Cortex of kidney (tissue), 1 donor: ENCODE results near the gene C1orf216.
A peak's percentile ranks its signal among the peaks of the same experiment; 100 is the strongest.
"Not testable (repeated sequence)": the region's sequence is repeated elsewhere in the genome, so short reads cannot be mapped to it uniquely, and the experiment has no call there.

Source experiments
- DNase-seq: peaks from one replicate; lab custom pipeline; 2025; lab: John Stamatoyannopoulos, UW

Gene C1orf216, protein sequence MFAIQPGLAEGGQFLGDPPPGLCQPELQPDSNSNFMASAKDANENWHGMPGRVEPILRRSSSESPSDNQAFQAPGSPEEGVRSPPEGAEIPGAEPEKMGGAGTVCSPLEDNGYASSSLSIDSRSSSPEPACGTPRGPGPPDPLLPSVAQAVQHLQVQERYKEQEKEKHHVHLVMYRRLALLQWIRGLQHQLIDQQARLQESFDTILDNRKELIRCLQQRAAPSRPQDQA

DNA sequence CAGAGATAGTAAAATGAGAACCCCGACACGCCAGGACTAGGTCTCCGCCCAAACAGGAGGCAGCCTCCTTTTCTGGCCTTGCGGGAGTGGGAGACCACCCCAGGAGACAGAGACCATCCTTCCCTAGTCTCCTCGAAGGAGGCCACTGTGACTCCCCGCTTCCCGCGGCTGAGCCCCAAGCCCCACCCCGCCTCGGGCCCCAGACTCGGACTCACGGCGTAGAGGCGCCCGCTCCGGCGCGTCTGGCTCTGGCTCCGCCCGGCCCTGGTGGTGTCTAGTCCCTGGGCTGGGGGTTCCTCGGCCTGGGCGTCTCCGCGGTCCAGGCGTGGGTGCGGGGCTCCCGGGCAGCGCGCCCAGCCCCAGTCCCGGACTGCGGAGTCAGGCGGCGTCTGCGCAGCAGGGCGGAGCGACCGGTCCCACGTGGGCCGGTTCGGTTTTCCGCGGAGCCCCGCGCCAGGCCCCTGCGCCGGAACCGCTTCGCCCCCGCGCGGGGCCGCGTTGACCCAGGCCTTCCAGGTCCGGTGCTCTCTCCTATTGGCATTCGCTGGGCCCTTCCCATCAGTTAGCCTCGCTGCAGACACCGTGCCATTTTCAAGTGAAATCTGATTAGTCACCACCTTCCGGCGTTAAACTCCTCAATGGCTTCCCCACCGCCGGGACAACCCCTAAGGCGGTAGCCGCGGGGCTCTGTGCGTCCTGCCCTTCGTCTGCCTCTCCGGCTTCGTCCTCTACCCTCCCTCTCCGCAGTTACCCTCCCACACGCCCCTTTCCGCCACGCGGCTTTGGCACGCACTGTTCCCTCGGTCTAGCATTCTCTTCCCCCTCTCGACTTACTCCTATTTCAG is at the start of gene C1orf216:
C1orf216 (minus strand) TSS at position 393 of the 845 bp plus-strand sequence. CDS start 2,563 bp downstream, outside the sequence.
- peak; percentile 27 for DNase-seq

DNA sequence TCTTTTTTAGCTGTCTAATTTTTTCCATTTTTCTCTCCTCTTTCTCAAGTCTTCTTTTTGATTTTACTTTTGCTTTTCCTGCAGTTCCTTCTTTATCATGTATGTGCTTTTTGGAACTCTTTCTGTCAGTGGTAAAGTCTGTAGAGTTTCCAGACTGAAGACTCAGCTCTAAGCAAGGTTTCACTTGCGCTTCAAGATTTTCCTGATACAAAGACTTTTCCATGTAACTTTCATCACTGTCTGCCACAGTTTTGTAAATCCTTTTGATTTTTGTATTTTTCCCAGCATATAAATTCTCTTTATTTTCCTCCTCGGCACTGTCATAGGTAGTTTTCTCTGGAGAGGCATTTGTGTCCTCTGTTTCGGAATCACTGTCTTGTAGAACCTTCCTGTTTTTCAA is 45.6 kb upstream of the C1orf216 start:
- DNase-seq: no peak

DNA sequence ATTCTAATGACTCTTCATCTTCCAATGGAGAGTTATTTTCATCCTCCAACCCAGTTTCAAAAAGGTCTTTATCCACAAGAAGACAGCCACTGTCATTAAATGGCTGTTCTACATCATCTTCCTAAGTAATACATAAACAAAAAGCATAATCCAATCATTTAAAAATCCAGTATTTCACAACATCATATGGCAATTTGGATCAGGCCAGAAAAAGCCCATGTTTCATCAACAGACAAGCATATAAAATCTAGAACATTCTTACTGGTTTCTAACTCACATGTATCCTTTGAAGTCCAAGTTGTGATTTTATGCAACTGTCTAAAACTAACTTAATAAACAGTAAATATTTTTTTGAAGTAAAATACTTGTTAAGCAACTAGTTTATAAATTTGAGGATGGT is 44.5 kb upstream of the C1orf216 start:
- no peak for DNase-seq

DNA sequence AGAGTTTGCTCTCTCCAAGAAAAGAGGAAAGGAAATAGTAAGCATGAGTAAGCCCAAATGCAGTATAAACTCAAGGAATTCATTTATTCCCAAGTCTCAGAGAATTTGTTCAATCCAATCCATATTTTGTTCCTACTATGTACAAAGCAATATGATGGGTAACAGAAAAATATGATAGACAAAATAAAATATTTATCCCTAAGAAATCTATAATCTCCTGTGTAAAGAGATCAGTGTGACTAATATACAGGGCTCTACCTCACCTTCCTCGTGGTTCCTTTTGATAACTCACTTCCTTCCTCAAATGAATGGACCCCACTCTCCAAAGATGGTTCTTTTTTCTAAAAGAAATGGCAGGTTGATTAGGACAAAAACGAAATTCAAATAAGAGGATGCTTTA is 43.5 kb upstream of the C1orf216 start:
- no peak for DNase-seq

DNA sequence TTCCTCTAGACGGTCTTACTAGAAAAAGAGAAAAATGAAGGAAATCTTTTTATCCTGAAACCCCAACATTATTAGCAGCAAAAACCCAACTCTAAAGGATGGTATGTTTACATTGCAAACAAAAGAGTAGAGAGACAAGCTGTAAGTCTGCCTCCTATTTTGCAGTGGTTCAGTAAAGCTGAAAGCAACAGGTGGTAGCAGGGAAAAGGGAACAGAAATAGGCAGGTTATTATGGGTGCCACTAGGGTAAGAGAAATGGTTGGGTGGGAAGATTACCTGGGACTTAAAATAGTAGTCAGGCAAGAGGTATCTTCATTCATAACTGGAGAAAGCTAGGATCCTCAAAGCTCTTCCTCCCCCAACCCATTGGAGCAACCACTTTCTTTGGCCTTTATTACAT is 37.4 kb upstream of the C1orf216 start:
- DNase-seq: no peak

DNA sequence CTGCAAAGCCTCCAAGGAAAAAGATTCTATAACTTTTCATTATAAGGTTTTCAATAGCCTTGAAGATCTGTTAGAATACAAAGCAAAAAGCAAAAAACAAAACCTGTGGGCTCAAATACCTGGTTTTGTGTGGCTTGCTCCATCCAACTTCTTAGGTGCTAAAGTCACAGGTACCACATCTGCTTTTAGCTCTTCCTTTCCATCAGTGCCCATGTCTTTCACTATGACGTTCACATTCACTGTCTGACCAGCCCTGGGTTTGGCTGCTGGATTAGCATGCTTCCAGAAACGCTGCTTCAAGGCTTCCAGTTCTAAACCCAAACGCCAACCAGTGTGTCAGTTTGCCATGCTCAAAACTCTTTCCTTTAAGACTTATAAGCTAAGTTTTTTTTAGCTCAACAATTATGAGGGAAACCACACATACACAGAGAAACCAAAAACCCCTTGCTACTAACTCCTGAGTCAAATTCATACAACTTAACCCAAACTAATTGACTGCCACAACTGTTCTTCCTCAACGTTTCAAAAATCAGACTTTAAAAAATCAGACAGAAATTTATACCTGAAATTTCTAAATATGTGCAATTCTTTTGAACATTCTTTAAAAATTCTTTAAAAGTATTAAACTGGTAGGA is 35.1 kb upstream of the C1orf216 start:
- no peak for DNase-seq

DNA sequence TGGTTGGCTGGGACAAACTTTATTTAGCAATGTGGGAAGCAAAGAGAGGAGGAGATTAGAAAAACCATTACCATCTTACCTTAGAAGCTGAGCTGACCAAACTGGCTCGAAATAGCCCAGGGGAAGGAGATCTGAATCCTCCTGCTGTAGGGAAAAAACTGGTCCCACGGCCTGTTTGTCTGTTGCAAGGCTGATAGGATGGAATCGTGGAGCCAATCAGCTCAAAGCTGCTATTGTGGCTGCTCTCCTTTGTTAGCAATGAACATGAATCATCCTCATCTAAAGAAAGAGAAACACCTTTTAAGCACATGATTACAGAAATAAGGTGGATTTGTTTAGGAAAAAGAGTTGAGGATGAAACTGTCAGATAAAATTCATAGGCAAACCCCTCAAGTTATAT is 29.6 kb upstream of the C1orf216 start:
- DNase-seq: no peak

DNA sequence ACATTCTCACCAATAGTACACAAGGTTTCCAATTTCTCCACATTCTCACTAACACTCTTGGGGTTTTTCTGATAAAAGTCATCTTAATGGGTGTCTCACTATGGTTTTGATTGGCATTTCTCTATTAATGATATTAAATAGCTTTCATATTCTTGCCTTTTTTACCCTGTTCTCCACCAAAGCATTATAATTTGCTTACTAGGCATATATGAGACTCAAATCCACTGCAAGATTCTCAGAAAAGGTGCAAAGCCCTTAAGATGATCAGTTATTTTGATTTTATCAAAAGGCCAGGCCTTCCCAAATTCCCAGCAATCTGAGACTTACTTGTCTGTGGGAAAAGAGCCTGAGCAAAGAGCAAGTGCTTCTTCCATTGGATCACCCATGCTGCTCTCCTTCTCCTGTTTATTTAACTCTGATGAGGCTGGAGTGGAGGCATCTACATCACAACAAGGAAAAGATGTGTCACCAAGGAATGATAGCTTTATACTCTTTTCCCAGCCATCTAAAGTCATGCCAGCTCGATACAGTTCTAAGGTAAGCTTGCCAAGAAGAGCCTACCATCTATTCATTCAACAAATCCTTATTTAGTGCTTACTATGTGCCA is 26.5 kb upstream of the C1orf216 start:
- DNase-seq: no peak

DNA sequence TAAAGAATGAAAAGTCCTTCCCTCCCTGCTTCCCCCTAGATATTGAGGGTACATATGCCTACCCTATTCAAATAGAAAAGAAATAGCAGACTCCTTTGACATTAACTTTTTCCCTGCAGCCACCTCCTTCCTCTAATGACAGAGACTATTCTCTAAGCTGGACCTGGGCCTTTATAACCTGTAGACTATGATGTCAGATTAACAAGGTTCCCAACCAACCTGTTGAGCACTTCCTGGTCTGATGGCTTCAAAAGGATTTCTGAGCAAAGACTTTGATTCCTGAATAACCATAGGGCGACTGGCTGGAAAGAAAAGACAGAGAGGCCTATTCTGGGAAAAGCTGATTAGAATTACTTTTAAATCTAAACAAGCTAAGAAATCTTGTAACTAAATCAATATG is 18.4 kb upstream of the C1orf216 start:
- DNase-seq: no peak

DNA sequence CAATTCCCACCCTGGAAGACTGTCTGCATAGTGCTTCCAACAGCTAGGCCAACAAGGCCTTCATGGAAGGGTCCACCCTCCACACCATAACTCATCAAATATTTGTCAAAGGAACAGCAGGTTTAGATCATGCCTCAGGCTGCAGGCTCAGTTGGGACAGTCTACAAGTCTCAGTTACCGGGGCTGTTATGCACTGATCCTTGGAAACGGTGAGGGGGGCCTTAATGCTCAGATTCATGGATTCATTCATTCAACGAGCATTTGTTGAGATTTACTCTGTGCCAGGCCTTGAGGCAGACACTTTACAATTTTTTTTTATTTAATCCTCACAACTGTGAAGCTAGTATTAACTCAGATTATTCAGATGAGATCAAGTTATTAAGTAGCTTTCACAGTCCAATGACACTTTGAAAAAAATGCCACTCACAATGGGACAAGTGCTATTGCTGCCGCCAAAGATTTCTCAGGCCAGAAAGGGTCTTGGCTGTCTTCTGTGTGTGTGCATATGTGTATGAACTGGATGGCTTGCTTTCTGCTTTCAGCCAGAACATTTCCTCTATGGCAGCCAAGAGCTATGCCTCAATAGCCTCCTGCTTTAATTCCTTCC is 8.9 kb upstream of the C1orf216 start:
- no peak for DNase-seq

DNA sequence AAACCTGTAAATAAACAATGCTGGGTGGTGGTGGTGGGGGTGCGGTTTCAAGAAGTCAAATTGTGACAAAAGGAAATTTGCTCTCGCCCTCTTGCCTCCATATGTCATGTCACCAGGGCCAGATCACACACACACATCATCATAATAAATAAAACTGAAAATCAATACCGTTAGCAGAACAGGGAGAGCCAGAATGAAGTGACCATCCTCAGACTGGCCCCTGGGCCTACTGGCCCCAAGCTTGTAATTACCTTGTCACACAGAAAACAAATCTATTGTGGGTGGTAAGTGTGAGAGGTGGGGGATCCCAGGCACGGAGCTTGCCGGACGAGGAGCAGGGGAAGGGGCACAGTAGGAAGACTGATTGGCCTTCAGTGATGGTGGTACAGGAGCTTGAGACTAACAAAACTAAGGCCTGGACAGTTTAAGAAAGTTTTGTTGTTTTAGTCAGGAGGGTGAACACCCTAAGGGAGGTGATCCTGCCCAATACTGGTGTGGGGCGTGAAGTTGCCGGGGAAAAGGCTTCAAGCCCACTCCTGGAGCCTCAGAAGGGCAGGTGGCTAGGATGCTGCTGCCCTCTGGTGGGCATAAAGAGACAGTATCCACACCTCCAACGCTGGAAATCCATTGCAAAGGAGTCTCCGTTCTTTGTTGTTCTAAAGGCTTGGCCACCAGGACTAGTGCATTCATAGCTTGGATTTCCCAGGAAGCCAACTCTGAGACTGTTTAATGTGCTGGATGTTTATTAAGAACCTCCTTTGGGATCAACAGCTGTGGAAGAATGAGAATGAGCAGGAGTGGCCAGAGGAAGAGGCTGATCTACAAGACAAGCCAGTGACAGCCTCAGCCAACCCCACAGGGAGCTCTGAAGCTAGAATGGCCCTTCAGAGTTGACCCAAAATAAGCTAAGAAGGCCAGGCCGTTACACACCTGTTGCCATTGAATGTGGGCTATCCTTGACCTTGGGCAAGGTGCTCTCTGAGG is 8.1 kb upstream of the C1orf216 start:
- no peak for DNase-seq

DNA sequence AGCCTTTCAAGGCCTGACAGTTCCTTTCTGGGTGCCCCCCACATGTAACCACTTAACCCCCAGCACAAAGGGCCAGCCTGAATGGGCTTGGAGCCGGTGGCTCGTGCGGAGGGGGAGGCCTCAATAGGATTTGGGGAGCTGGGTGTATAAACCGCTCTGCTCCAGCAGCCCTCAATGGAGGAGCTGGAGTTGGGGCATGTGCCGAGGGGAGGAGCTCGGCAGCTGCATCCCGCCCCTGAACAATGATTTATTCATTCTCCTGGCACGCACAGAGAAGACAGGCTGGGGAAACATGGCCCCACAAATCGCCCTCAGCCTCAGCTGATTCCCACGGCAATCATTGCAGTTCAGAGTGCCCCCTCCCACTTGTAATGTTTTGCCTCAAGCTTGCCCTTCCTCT is 6.9 kb upstream of the C1orf216 start:
- DNase-seq: no peak

DNA sequence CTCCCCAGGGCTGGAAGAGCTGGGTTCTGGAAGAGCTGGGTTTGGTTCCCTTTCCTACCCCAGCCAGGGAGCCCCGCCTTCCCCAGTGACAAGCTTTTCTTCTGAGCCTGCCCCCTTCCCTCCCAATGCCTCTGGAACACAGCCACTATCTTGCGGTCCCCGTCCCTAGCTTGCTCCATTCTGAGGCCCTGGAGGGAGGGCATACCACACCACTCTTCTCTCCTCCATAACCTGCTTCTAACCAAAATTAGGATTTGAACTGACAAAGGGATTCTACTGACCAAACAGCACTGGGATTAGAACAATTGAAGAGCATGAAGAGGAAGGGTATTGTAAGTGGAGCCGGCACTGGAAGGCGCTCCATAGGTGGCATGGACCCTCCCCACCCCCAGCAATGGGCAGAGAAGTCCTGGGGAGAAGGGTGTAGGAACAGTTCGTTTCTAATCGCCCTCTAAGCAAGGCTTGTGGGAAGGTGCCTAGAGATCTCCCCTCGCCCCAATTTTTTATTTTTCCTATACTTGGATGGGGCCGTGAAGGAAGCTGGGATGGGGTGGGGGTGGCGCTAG is 690 bp downstream of the C1orf216 start:
- no peak for DNase-seq

DNA sequence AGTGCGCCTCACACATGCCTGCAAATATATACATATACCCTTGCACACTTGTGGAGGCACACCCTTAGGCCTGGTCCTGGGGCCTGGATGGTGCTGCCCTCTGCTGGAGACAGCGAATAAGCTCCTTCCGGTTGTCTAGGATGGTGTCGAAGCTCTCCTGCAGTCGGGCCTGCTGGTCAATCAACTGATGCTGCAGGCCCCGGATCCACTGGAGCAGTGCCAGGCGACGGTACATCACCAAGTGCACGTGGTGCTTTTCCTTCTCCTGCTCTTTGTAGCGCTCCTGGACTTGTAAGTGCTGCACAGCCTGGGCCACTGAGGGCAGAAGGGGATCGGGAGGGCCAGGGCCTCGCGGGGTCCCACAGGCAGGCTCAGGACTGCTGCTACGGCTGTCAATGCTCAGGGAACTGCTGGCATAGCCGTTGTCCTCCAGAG is 3.1 kb downstream of the C1orf216 start:
- no peak for DNase-seq

DNA sequence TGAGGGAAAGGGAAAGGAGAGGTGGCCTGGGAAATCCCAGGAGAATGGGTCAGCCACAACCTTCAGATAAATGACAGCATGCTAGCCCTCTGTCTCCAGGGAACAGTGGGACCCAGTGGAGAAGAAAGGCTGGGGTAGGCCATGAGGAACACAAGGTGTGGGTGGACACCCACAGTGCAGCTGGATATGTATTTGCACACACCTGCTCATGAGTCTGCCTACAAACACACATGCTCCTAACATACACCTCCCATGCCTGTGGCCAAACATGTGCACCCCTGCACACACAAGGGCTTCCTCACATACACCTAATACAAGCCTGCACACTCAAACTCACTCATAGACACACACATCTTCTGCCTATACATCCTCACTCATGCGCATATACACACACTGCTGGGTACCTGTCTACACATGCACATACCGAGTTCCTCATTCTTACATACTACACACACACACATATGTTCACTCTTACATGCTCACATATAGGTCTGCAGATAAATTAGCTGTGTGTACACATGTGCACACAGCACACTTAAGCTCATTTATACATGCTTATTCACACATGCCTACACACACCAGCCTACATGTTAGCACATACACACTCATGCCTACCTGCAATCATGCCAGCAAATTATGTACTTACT is 3.6 kb downstream of the C1orf216 start:
- DNase-seq: no peak

DNA sequence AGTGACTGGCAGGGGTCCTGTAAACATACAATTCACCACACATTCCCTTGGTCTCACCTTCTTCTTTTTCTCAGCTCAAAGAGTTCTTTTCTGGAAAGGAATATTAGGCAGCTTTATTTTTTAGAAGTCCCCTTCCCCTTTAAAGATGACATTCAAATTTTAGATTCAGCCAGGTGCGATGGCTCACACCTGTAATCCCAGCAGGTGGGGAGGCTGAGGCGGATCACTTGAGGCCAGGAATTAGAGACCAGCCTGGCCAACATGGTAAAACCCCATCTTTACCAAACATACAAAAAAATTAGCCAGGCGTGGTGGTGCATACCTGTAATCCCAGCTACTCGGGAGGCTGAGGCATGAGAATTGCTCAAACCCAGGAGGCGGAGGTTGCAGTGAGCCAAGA is 7.6 kb downstream of the C1orf216 start:
- not testable (repeated sequence) for DNase-seq

DNA sequence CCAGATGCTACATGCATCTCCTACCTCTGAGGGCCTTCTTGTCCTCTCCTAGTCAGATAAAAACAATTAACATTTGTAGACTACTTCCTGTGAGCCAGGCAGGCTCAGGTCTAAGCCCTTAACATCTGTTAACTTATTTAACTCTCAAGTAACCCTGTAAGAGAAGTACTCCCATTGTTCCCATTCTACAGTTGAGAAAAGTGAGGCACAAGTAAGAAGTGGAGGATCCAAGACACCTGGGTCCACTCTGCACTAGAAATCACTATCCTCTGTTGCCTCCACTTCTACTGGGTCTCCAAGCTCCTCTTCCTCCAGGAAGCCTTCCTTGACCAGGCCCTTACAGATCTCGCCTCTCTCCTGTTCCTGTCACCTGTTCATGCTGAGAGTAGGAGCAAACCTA is 9.7 kb downstream of the C1orf216 start:
- DNase-seq: no peak

DNA sequence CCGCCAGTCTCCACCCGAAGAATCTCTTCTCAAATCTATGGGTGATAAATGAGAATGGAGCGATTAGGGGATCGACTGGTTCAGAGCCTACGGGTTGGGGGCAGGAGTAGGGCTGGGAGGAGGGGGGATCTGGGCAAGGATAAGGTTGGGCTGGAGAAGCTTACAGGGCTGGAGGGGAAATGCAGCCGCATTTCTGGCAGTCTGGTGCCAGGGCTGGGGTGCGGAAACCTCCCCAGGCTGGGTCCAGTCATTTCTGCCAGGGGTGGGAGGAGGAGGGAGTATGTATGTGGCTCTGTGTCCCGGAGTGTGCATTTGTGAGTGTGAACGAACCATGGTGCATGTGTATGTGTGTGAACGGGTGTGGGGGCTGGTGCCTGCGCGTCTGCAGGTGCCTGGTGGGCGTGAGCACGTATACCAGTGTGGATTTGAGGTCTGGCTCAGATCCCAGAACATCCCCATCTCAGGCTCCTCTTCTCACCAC is 10.2 kb downstream of the C1orf216 start:
- no peak for DNase-seq

DNA sequence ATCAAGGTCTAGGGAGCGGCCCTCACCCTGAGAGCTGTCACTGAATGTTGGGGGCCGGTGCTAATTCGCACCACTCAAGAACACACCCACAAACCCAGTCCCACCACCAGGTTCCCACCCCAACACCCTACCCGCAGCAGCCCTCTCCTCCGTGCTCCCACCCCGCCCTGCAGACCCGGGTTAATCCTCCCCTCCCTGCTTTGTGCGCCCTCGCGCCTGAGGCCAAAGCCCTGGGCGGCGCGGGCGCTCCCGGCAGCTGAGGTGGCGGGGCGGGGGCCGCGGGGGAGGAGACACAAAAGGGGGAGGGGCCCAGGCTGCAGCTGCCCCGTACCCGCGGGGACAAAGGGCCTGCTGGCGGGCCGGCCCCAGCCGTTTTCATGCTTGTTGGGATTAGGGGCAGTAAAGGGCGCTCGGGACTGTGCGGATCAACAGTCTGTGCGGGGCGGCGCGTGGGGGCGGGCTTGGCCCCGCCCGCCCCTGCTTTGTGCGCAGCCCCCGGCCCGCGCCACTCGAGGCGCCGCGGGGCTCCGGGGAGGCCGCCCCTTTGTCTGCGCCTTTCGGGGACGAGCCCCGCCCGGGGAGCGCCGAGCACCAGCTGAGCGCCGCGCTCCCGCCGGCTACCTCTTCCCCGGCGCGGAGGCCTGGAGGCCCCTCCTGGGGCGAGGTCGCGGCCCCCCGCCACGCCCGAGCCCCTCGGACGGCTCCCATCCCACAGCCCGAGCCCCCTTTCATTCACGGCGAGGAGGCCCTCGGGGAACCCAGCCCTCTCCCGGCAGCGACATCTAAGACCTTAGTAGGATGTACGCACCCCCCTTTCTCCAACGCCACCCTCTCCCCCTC is 10.9 kb downstream of the C1orf216 start:
- no peak for DNase-seq
